Subcutaneous adipose tissue (tissue), 4 donors: ENCODE measurements around the gene CHCHD3. TPM values are rescaled to one million over a fixed set of nuclear protein-coding genes. Genes with fewer than 3 reads are reported as not detected.

Experiments used
- CTCF ChIP-seq: fragments of 450-650 bp; IDR thresholded peaks from one replicate; pipeline ENCODE4 v1.5.1; 2016; ENCODE audit warnings: low read depth, mild to moderate bottlenecking, control low read depth, antibody characterized with exemption, moderate library complexity
- small RNA-seq: library from RNA; depleted of rRNA; stranded (forward); fragments of <200 nt; gene quantifications from one replicate; pipeline ENCODE3, GENCODE V24; 2016
- total RNA-seq, 4 donors: library from RNA; depleted of rRNA; stranded (reverse); fragments of >200 nt; gene quantifications; one replicate each; pipeline ENCODE4 v1.1.0, GENCODE V29; 2016

CHCHD3 gene
- total RNA-seq, 4 donors from 2014 or later = 44.9 to 69.7 (median 55.8) TPM

- TF ChIP-seq CTCF = no peak
These were observed 336.4 kb downstream of the CHCHD3 start for GRCh38 chr7:132745510-132745909.

DNA sequence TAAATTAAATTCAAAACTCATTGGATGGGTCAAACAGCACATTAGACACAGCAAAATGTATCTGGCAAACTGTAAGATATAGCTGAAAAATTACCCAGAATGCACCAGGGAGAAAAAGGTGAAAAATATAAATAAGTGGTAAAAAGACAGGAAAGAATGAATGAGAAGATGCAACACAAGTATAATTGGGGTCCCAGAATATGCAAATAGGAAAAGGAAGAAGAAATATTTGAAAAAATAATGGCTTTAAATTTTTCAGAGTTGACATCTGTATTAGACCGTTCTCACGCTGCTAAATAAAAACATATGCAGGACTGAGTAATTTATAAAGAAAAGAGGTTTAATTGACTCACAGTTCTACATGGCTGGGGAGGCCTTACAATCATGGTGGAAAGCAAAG lies 337.9 kb downstream of the CHCHD3 start:
- no peak for TF ChIP-seq CTCF

DNA sequence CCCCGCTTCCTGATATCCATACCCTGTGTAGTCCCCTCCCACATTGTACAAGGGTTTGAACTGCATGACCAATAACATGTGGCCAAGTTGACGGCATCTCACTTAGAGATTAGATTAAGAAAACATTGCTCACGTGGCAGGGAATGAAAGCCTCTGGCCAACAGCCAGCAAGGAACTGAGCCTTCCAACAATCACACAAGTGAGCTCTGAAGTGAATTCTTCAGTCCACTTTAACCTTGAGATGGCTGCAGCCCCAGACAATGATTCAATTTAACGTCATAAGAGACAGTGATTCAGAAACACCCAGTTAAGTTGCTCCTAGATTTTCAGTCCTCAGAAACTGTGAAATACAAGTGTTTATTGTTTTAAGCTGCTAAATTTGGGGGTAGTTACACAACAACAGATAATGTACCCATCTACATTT lies 339.7 kb downstream of the CHCHD3 start:
- TF ChIP-seq CTCF = no peak

DNA sequence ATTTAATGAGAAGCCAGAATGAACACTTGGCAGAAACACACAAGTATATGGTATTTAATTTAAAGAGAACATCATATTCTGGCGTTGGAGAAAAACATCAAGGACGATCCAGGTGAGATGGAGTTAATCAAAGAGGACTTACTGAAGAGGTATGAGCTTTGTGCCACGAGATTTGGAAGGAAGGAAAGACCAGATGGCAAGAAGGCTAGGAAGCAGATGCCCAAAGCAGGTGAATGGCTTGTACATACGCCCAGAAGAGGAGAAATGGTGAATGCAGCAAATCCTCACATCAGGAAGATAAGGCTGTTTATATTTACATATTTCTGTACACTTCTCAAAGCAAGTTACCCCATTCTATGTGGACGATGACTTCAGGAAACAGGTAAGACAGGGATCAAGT lies 341.7 kb downstream of the CHCHD3 start:
- no peak for TF ChIP-seq CTCF

- TF ChIP-seq CTCF = no peak
These were observed 342.5 kb downstream of the CHCHD3 start for GRCh38 chr7:132739271-132739955.

DNA sequence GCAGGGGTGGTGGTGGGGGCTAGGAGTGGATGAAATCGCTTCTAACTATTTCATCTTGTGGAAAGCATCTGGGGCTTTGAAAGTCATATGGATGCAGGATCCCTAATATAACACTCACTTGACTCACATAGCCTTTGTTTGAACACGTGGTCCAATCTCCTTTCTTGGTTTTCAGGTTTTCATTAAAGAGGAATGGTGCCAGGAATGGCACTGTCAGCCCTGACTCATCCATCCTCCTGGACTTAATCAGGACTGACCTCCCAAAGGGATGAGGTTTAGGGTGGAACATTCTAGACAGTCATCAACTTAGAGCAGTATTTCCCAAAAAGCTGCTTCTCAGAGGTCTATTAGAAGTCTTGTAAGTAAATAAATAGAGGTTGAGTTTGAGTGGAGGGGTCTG lies 343.6 kb downstream of the CHCHD3 start:
- no peak for TF ChIP-seq CTCF

- TF ChIP-seq CTCF = no peak
These were observed 346.4 kb downstream of the CHCHD3 start for GRCh38 chr7:132735476-132735875.

Small RNA genes within 50 kb of the gene (small RNA-seq; reads per million reads assigned to genes)
- not detected for gene RF00218
- gene RNU6-92P = not detected

Other genes with a start within 250 kb of the CHCHD3 start
- 10 to 100 TPM; 62.9 to 84.3 (median 77.3) TPM for gene EXOC4, start 171.0 kb upstream of the CHCHD3 start, total RNA-seq